H1 (cell line): Measurements from ENCODE around the gene AMN1. TPM values are rescaled to one million over a fixed set of nuclear protein-coding genes. Genes with fewer than 3 reads are reported as not detected.

ENCODE experiments used
- BRCA1 ChIP-seq: IDR thresholded peaks from 2 replicates; pipeline ENCODE4 v1.6.1; 2012; ENCODE audit warnings: low read depth, low read length, improper control_type of control experiment
- CBX8 ChIP-seq: fragments of 300-800, 300-1000 bp; sonication (generic); IDR thresholded peaks from 2 replicates; pipeline ENCODE4 v1.7.1; 2016; ENCODE audit warnings: low read depth, low read length, borderline replicate concordance
- EP300 ChIP-seq, 2 experiments: IDR thresholded peaks; 1 replicate in 1 of 2; 2 replicates in 1 of 2; pipeline ENCODE4 v1.6.1; 2011 to 2012; ENCODE audit warnings: low read depth in 2 of 2, low read length in 2 of 2, mild to moderate bottlenecking in 2 of 2, borderline replicate concordance in 1 of 2, inconsistent platforms in 1 of 2, moderate library complexity in 1 of 2
- GABPA ChIP-seq: IDR thresholded peaks from 2 replicates; pipeline ENCODE4 v1.6.1; 2011; ENCODE audit warnings: mild to moderate bottlenecking, low read length, moderate library complexity, borderline replicate concordance; ENCODE audit not compliant: insufficient read depth
- JUN ChIP-seq: IDR thresholded peaks from 2 replicates; pipeline ENCODE4 v1.6.1; 2011; ENCODE audit warnings: low read depth, mild to moderate bottlenecking, improper control_type of control experiment, low read length
- KDM5A ChIP-seq: fragments of 200-600 bp; IDR thresholded peaks from 2 replicates; pipeline ENCODE4 v1.7.1; 2012; ENCODE audit warnings: mild to moderate bottlenecking, low read length, inconsistent platforms, mixed read lengths
- NANOG ChIP-seq: IDR thresholded peaks from 2 replicates; pipeline ENCODE4 v1.6.1; 2011; ENCODE audit warnings: low read length, low read depth, mild to moderate bottlenecking, inconsistent platforms; ENCODE audit not compliant: insufficient read depth, poor library complexity, severe bottlenecking
- POU5F1 ChIP-seq: IDR thresholded peaks from 2 replicates; pipeline ENCODE4 v1.6.1; 2011; ENCODE audit warnings: low read depth, mild to moderate bottlenecking, low read length, moderate library complexity
- RXRA ChIP-seq: IDR thresholded peaks from 2 replicates; pipeline ENCODE4 v1.6.1; 2011; ENCODE audit warnings: low read depth, mild to moderate bottlenecking, low read length, moderate library complexity; ENCODE audit not compliant: insufficient read depth
- SIN3A ChIP-seq, 2 experiments: IDR thresholded peaks in 1 of 2; conservative IDR thresholded peaks in 1 of 2; 2 replicates each; pipeline ENCODE4 v1.6.1; 2011 to 2012; ENCODE audit warnings: low read length in 2 of 2, improper control_type of control experiment in 1 of 2, low read depth in 1 of 2, mild to moderate bottlenecking in 1 of 2
- SUZ12 ChIP-seq: fragments of 200-600 bp; sonication (generic); IDR thresholded peaks from 2 replicates; pipeline ENCODE4 v1.6.1; 2012; ENCODE audit warnings: mild to moderate bottlenecking, inconsistent platforms, low read length, moderate library complexity, mixed read lengths
- TCF12 ChIP-seq: IDR thresholded peaks from 2 replicates; pipeline ENCODE4 v1.6.1; 2011; ENCODE audit warnings: low read depth, mild to moderate bottlenecking, low read length
- ZNF274 ChIP-seq: IDR thresholded peaks from 2 replicates; pipeline ENCODE4 v1.7.0; 2012; ENCODE audit warnings: low read length, borderline replicate concordance; ENCODE audit errors: extremely low read depth
- polyA plus RNA-seq, 7 experiments: library from polyadenylated mRNA; depleted of rRNA in 3 of 7; stranded (reverse) in 5 of 7; unstranded in 2 of 7; fragments of >200 nt in 5 of 7; fragments of 200-250 nt in 2 of 7; gene quantifications; 1 replicate in 5 of 7; 2 replicates in 1 of 7; 4 replicates in 1 of 7; pipeline versions ENCODE4 v1.2.1 to v1.2.3, GENCODE V29; 2011 to 2013; ENCODE audit warnings: missing spikeins in 2 of 7, mixed read lengths in 2 of 7
- total RNA-seq: library from RNA; stranded (reverse); fragmentation: NEBNext Ultra II Directional; extraction: Animal tissue kit (Norgen Biotek cat#: 25700); gene quantifications from 2 replicates; pipeline ENCODE4 v1.2.1, GENCODE V29; 2021
- TF ChIP-seq, protein P1 (sequence below): IDR thresholded peaks from 2 replicates; pipeline ENCODE4 v1.6.1; 2011; ENCODE audit warnings: low read depth, mild to moderate bottlenecking, low read length; ENCODE audit not compliant: insufficient read depth
- TF ChIP-seq, protein P2 (sequence below): IDR thresholded peaks from 2 replicates; pipeline ENCODE4 v1.6.1; 2012; ENCODE audit warnings: low read length, inconsistent platforms
- TF ChIP-seq, protein P3 (sequence below): IDR thresholded peaks from 2 replicates; pipeline ENCODE4 v1.6.1; 2012; ENCODE audit warnings: inconsistent platforms
- TF ChIP-seq, protein P4 (sequence below), 3 experiments: IDR thresholded peaks; 1 replicate in 2 of 3; 2 replicates in 1 of 3; pipeline versions ENCODE4 v1.5.1 to v1.6.1; 2011; ENCODE audit warnings: low read length in 3 of 3, mild to moderate bottlenecking in 3 of 3, inconsistent platforms in 2 of 3, low read depth in 1 of 3, moderate library complexity in 1 of 3; ENCODE audit not compliant: insufficient read depth in 1 of 3; ENCODE audit errors: control extremely low read depth in 1 of 3

The AMN1 gene
- total and polyA plus RNA-seq, 2 of the 8 experiments (the other 6 are each of a cell fraction or from before 2014, with no cell fraction given): 7.5 to 13.8 TPM

DNA sequence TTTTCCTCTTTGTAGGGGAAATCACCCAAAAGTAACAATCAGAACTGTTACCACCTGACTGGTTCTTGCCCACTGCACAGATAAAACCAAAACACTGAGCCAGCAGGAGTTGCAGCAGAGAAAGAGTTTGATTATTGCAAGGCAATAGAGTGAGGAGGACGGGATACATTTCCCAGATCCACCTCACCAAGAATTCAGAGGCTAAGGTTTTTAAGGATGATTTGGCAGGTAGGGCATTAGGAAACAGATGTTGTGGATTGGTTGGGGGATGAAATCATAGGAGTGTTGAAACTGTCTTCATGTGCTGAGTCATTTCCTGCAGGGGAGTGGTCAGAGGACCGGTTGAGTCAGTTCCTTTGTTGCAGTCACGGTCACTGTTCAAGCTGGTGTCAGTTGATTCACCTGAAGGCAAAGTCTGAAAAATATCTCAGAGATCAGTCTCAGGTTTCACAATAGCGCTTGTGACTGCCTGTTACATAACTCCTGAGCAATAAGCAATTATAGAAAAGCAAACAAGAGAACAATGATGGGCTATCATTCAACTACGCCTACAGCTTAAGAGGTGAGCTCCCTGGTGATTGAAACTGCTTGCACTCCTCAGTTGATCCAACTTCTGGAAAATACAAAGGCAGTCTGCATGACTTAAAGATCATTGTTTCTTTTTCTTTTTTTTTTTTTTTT is 20.3 kb upstream of the AMN1 start (continued):
- TF ChIP-seq SUZ12: no peak
- no peak for TF ChIP-seq SIN3A (conservative IDR thresholded peaks at IDR 0.05 in 1 of 2, IDR thresholded peaks at IDR 0.05 in 1 of 2; ENCODE audit: low read depth in 1 of 2, low read length in 2 of 2)
- TF ChIP-seq RXRA: no peak
- TF ChIP-seq CBX8: no peak
- TF ChIP-seq, protein P1, sequence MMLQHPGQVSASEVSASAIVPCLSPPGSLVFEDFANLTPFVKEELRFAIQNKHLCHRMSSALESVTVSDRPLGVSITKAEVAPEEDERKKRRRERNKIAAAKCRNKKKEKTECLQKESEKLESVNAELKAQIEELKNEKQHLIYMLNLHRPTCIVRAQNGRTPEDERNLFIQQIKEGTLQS: no peak
- TF ChIP-seq, protein P2, sequence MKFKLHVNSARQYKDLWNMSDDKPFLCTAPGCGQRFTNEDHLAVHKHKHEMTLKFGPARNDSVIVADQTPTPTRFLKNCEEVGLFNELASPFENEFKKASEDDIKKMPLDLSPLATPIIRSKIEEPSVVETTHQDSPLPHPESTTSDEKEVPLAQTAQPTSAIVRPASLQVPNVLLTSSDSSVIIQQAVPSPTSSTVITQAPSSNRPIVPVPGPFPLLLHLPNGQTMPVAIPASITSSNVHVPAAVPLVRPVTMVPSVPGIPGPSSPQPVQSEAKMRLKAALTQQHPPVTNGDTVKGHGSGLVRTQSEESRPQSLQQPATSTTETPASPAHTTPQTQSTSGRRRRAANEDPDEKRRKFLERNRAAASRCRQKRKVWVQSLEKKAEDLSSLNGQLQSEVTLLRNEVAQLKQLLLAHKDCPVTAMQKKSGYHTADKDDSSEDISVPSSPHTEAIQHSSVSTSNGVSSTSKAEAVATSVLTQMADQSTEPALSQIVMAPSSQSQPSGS: 0 out of 2 replicates have a peak, but pooled peaks have one; percentile 22
- no peak for TF ChIP-seq KDM5A
- 0 out of 2 replicates have a peak, but pooled peaks have one; percentile 16 for TF ChIP-seq TCF12
- TF ChIP-seq, protein P3, sequence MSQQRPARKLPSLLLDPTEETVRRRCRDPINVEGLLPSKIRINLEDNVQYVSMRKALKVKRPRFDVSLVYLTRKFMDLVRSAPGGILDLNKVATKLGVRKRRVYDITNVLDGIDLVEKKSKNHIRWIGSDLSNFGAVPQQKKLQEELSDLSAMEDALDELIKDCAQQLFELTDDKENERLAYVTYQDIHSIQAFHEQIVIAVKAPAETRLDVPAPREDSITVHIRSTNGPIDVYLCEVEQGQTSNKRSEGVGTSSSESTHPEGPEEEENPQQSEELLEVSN: no peak
- no peak for TF ChIP-seq GABPA
- no peak for TF ChIP-seq POU5F1
- TF ChIP-seq JUN: peak; percentile 78; the same call in 1 of the 2 replicates
- no peak for TF ChIP-seq BRCA1
- no peak for TF ChIP-seq NANOG
- TF ChIP-seq ZNF274: no peak
- TF ChIP-seq EP300 (IDR thresholded peaks at IDR 0.05; ENCODE audit: borderline replicate concordance in 1 of 2, low read depth in 2 of 2, low read length in 2 of 2): peak in 1 of 2 experiments; percentile 74; a peak in 1 of 3 replicates
- TF ChIP-seq, protein P4, sequence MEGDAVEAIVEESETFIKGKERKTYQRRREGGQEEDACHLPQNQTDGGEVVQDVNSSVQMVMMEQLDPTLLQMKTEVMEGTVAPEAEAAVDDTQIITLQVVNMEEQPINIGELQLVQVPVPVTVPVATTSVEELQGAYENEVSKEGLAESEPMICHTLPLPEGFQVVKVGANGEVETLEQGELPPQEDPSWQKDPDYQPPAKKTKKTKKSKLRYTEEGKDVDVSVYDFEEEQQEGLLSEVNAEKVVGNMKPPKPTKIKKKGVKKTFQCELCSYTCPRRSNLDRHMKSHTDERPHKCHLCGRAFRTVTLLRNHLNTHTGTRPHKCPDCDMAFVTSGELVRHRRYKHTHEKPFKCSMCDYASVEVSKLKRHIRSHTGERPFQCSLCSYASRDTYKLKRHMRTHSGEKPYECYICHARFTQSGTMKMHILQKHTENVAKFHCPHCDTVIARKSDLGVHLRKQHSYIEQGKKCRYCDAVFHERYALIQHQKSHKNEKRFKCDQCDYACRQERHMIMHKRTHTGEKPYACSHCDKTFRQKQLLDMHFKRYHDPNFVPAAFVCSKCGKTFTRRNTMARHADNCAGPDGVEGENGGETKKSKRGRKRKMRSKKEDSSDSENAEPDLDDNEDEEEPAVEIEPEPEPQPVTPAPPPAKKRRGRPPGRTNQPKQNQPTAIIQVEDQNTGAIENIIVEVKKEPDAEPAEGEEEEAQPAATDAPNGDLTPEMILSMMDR (IDR thresholded peaks at IDR 0.05; ENCODE audit: control extremely low read depth in 1 of 3, insufficient read depth in 1 of 3, low read depth in 1 of 3, low read length in 3 of 3): no peak
